ENCODE results near the gene PARP6.

GRCh38 chr15:72198356-72199204, 73.8 kb downstream of the PARP6 start:
- TF ChIP-seq RAD21 (IDR thresholded peaks at IDR 0.05; ENCODE audit: low read length) (no peak), CTCF (IDR thresholded peaks at IDR 0.05) (no peak), YY1 (IDR thresholded peaks at IDR 0.05; ENCODE audit: low read depth) (no peak), RXRA (IDR thresholded peaks at IDR 0.05; ENCODE audit: borderline replicate concordance, low read depth) (no peak), GATA2 (CRISPR knock-in tag; IDR thresholded peaks at IDR 0.05) (no peak)

Data from SK-N-SH (cell line).